Right atrium auricular region (tissue), 2 donors: Measurements from ENCODE around the gene CEP20. TPM values are rescaled to one million over a fixed set of nuclear protein-coding genes. Genes with fewer than 3 reads are reported as not detected.

Experiments
- DNase-seq: peaks from one replicate; pipeline ENCODE4 v3.0.0-alpha.2; 2019; ENCODE audit warnings: low spot score
- H3K27ac ChIP-seq, 2 donors: fragments of 200-600 bp; sonication (generic); 1 replicate in 1 of 2; 2 replicates in 1 of 2; pipeline ENCODE4 v1.5.1; 2016 to 2019
- H3K27me3 ChIP-seq, 2 donors: fragments of 200-600 bp; sonication (generic); one replicate each; pipeline versions ENCODE4 v1.5.1 to v1.6.0; 2017 to 2019
- H3K36me3 ChIP-seq: fragments of 200-600 bp; sonication (generic); one replicate; pipeline ENCODE4 v1.5.1; 2016
- H3K4me1 ChIP-seq, 2 donors: fragments of 200-600 bp; sonication (generic); one replicate each; pipeline versions ENCODE4 v1.5.1 to v1.6.0; 2017 to 2019
- H3K4me3 ChIP-seq, 2 donors: fragments of 200-600 bp; sonication (generic); 1 replicate in 1 of 2; 2 replicates in 1 of 2; pipeline ENCODE4 v1.5.1; 2017 to 2019; ENCODE audit warnings: mild to moderate bottlenecking in 1 of 2, moderate library complexity in 1 of 2
- H3K9me3 ChIP-seq, 2 donors: fragments of 200-600 bp; sonication (generic); one replicate each; pipeline ENCODE4 v1.5.1; 2019
- CTCF ChIP-seq, 2 donors: fragments of 200-600 bp; sonication (generic); IDR thresholded peaks; one replicate each; pipeline ENCODE4 v1.5.1; 2019; ENCODE audit warnings: antibody characterized with exemption in 2 of 2
- total RNA-seq, 2 donors: library from RNA; depleted of rRNA; stranded (reverse); fragments of >200 nt; gene quantifications; one replicate each; pipeline ENCODE4 v1.1.0, GENCODE V29; 2016

The CEP20 gene
- total RNA-seq, 2 donors from 2014 or later = 20.1 to 35.9 TPM

GRCh38 chr16:15827299-15827698, 61.1 kb downstream of the CEP20 start:
- no peak overlapping the region for H3K27ac ChIP-seq
- TF ChIP-seq CTCF (IDR thresholded peaks at IDR 0.05) = no peak
- no peaks in the 10 kb centered on the region for H3K4me1 ChIP-seq
- no peak overlapping the region for H3K4me3 ChIP-seq
- H3K9me3 ChIP-seq = no peaks in the 10 kb centered on the region
- peaks cover 0 to 4% of the 10 kb centered on the region in 2 donors for H3K27me3 ChIP-seq
- no peaks in the 10 kb centered on the region for H3K36me3 ChIP-seq
- no peak for DNase-seq

- no peak for TF ChIP-seq CTCF (IDR thresholded peaks at IDR 0.05)
- no peaks in the 10 kb centered on the region for H3K4me1 ChIP-seq
- no peak overlapping the region for H3K27ac ChIP-seq
- no peak for DNase-seq
- H3K4me3 ChIP-seq = no peak overlapping the region
- H3K36me3 ChIP-seq = no peaks in the 10 kb centered on the region
- no peaks in the 10 kb centered on the region for H3K9me3 ChIP-seq
- H3K27me3 ChIP-seq = peaks cover 0 to 4% of the 10 kb centered on the region in 2 donors
Measured at GRCh38 chr16:15825750-15826305, 62.6 kb downstream of the CEP20 start.

- no peak for DNase-seq
- no peak for TF ChIP-seq CTCF (IDR thresholded peaks at IDR 0.05)
- Histone ChIP-seq H3K4me3 (no peak overlapping the region), H3K4me1 (no peaks in the 10 kb centered on the region), H3K27me3 (peaks cover 0 to 4% of the 10 kb centered on the region in 2 donors), H3K27ac (no peak overlapping the region), H3K36me3 (no peaks in the 10 kb centered on the region), H3K9me3 (no peaks in the 10 kb centered on the region)
Measured at GRCh38 chr16:15822957-15823356, 65.4 kb downstream of the CEP20 start.

GRCh38 chr16:15820837-15821236, 67.6 kb downstream of the CEP20 start:
- Histone ChIP-seq H3K36me3 (no peaks in the 10 kb centered on the region), H3K4me3 (no peak overlapping the region), H3K27ac (no peak overlapping the region), H3K4me1 (no peaks in the 10 kb centered on the region), H3K27me3 (peaks cover 0 to 4% of the 10 kb centered on the region in 2 donors), H3K9me3 (peaks cover 0 to 11% of the 10 kb centered on the region in 2 donors)
- no peak for DNase-seq
- TF ChIP-seq CTCF (IDR thresholded peaks at IDR 0.05) = no peak

GRCh38 chr16:15819046-15819445, 69.4 kb downstream of the CEP20 start:
- no peaks in the 10 kb centered on the region for H3K4me1 ChIP-seq
- no peak for DNase-seq
- no peaks in the 10 kb centered on the region for H3K36me3 ChIP-seq
- H3K27ac ChIP-seq = no peak overlapping the region
- H3K27me3 ChIP-seq = peaks cover 0 to 4% of the 10 kb centered on the region in 2 donors
- no peak overlapping the region for H3K4me3 ChIP-seq
- peaks cover 0 to 19% of the 10 kb centered on the region in 2 donors for H3K9me3 ChIP-seq
- TF ChIP-seq CTCF (IDR thresholded peaks at IDR 0.05) = no peak

- Histone ChIP-seq H3K27me3 (peaks cover 0 to under 1% of the 10 kb centered on the region in 2 donors), H3K4me3 (no peak overlapping the region), H3K9me3 (peaks cover 0 to 19% of the 10 kb centered on the region in 2 donors), H3K36me3 (no peaks in the 10 kb centered on the region), H3K4me1 (no peaks in the 10 kb centered on the region), H3K27ac (no peak overlapping the region)
- TF ChIP-seq CTCF (IDR thresholded peaks at IDR 0.05) = no peak
- no peak for DNase-seq
Measured at GRCh38 chr16:15817446-15817845, 71.0 kb downstream of the CEP20 start.
